Trophoblast cell (in vitro differentiated cells and primary cell): ENCODE measurements around the gene TMPRSS4.
A peak's percentile ranks its signal among the peaks of the same experiment; 100 is the strongest.

Experiments used
- DNase-seq, 2 donors: peaks; one replicate each; pipeline ENCODE4 v3.0.0-alpha.2; 2016
- H2AFZ ChIP-seq: 2 replicates; pipeline ENCODE4 v1.6.1; 2013; ENCODE audit warnings: low read length, moderate library complexity, mild to moderate bottlenecking; ENCODE audit not compliant: insufficient read depth, poor library complexity
- H2AK5ac ChIP-seq: 2 replicates; pipeline ENCODE4 v1.6.1; 2013; ENCODE audit warnings: mild to moderate bottlenecking, low read length
- H2BK120ac ChIP-seq: 2 replicates; pipeline ENCODE4 v1.6.1; 2013; ENCODE audit warnings: low read length, mild to moderate bottlenecking, moderate library complexity; ENCODE audit not compliant: insufficient read depth, poor library complexity
- H2BK12ac ChIP-seq: 2 replicates; pipeline ENCODE4 v1.6.1; 2013; ENCODE audit warnings: mild to moderate bottlenecking, low read length, moderate library complexity
- H2BK5ac ChIP-seq: 2 replicates; pipeline ENCODE4 v1.6.1; 2013; ENCODE audit warnings: low read length, low read depth, moderate library complexity, mild to moderate bottlenecking; ENCODE audit not compliant: poor library complexity
- H3K14ac ChIP-seq: 2 replicates; pipeline ENCODE4 v1.6.1; 2013; ENCODE audit warnings: mild to moderate bottlenecking, low read length
- H3K18ac ChIP-seq: 2 replicates; pipeline ENCODE4 v1.6.1; 2013; ENCODE audit warnings: mild to moderate bottlenecking, low read length
- H3K23ac ChIP-seq: 2 replicates; pipeline ENCODE4 v1.6.1; 2013; ENCODE audit warnings: low read length
- H3K27ac ChIP-seq: 2 replicates; pipeline ENCODE4 v1.5.1; 2013; ENCODE audit warnings: low read depth, mild to moderate bottlenecking, inconsistent platforms, low read length, moderate library complexity
- H3K27me3 ChIP-seq: 2 replicates; pipeline ENCODE4 v1.6.1; 2013; ENCODE audit warnings: inconsistent platforms, mild to moderate bottlenecking, low read length, moderate library complexity; ENCODE audit not compliant: insufficient read depth
- H3K36me3 ChIP-seq, 2 experiments: 1 replicate in 1 of 2; 2 replicates in 1 of 2; pipeline ENCODE4 v1.6.1; 2013; ENCODE audit warnings: low read length in 2 of 2, mild to moderate bottlenecking in 2 of 2, moderate library complexity in 1 of 2; ENCODE audit not compliant: insufficient read depth in 2 of 2, control insufficient read depth in 1 of 2
- H3K4ac ChIP-seq: 2 replicates; pipeline ENCODE4 v1.6.1; 2013; ENCODE audit warnings: low read depth, mild to moderate bottlenecking, low read length, moderate library complexity
- H3K4me1 ChIP-seq, 2 experiments: 1 replicate in 1 of 2; 2 replicates in 1 of 2; pipeline ENCODE4 v1.6.1; 2013; ENCODE audit warnings: low read length in 2 of 2, mild to moderate bottlenecking in 2 of 2, moderate library complexity in 1 of 2; ENCODE audit not compliant: insufficient read depth in 2 of 2, control insufficient read depth in 1 of 2
- H3K4me2 ChIP-seq: 2 replicates; pipeline ENCODE4 v1.6.1; 2013; ENCODE audit warnings: inconsistent platforms, mild to moderate bottlenecking, low read length, moderate library complexity
- H3K4me3 ChIP-seq: 2 replicates; pipeline ENCODE4 v1.5.1; 2013; ENCODE audit warnings: mild to moderate bottlenecking, low read depth, low read length, inconsistent platforms
- H3K79me1 ChIP-seq: one replicate; pipeline ENCODE4 v1.6.1; 2013; ENCODE audit warnings: low read length
- H3K79me2 ChIP-seq: 2 replicates; pipeline ENCODE4 v1.6.1; 2013; ENCODE audit warnings: low read length, mild to moderate bottlenecking; ENCODE audit not compliant: control insufficient read depth, insufficient read depth, poor library complexity
- H3K9ac ChIP-seq: 2 replicates; pipeline ENCODE4 v1.6.1; 2013; ENCODE audit warnings: mild to moderate bottlenecking, low read length
- H3K9me3 ChIP-seq: 2 replicates; pipeline ENCODE4 v1.6.1; 2013; ENCODE audit warnings: low read depth, mild to moderate bottlenecking, control low read depth, inconsistent platforms, low read length; ENCODE audit not compliant: insufficient read depth
- H4K12ac ChIP-seq: 2 replicates; pipeline ENCODE4 v1.6.1; 2013; ENCODE audit warnings: low read depth, mild to moderate bottlenecking, low read length, moderate library complexity
- H4K8ac ChIP-seq: 2 replicates; pipeline ENCODE4 v1.6.1; 2013; ENCODE audit warnings: low read depth, mild to moderate bottlenecking, low read length, moderate library complexity
- H4K91ac ChIP-seq: one replicate; pipeline ENCODE4 v1.6.1; 2013; ENCODE audit warnings: low read depth, mild to moderate bottlenecking, low read length, moderate library complexity
- WGBS: extraction: QIAGEN DNeasy Blood & Tissue Kit; methylation state at CpG from one replicate; pipeline ENCODE4 v1.1.7; 2013; ENCODE audit warnings: missing lambda C conversion rate; ENCODE audit not compliant: insufficient read length, insufficient coverage; ENCODE audit errors: extremely low coverage; 5-methylcytosine and 5-hydroxymethylcytosine counted together

Gene TMPRSS4

GRCh38 chr11:118169300-118170140 lies 92.6 kb downstream of the TMPRSS4 start:
- Histone ChIP-seq H3K27ac (no peak overlapping the region), H3K4me1 (no peaks in the 10 kb centered on the region), H2BK120ac (no peak overlapping the region), H3K79me2 (no peaks in the 10 kb centered on the region), H2AK5ac (no peak overlapping the region), H4K8ac (no peak overlapping the region), H3K23ac (no peak overlapping the region), H2BK12ac (no peak overlapping the region), H3K4ac (no peak overlapping the region), H4K12ac (no peak overlapping the region), H2AFZ (no peak overlapping the region), H2BK5ac (no peak overlapping the region), H3K4me3 (no peak overlapping the region), H3K79me1 (no peaks in the 10 kb centered on the region), H4K91ac (no peak overlapping the region), H3K9ac (no peak overlapping the region), H3K18ac (no peak overlapping the region), H3K4me2 (no peak overlapping the region), H3K9me3 (peaks cover 3% of the 10 kb centered on the region), H3K14ac (no peak overlapping the region), H3K27me3 (no peaks in the 10 kb centered on the region), H3K36me3 (no peaks in the 10 kb centered on the region)
- peak; percentile 11 to 54 for DNase-seq
- WGBS = no CpG with 5 or more reads among the region's 7 CpGs

GRCh38 chr11:118170231-118170630 lies 93.4 kb downstream of the TMPRSS4 start:
- Histone ChIP-seq H2BK5ac (no peak overlapping the region), H3K9me3 (peaks cover 3% of the 10 kb centered on the region), H3K79me2 (no peaks in the 10 kb centered on the region), H3K27ac (no peak overlapping the region), H4K8ac (no peak overlapping the region), H4K12ac (no peak overlapping the region), H3K36me3 (no peaks in the 10 kb centered on the region), H3K27me3 (no peaks in the 10 kb centered on the region), H3K79me1 (no peaks in the 10 kb centered on the region), H2BK120ac (no peak overlapping the region), H2AFZ (no peak overlapping the region), H3K18ac (no peak overlapping the region), H3K9ac (no peak overlapping the region), H2BK12ac (no peak overlapping the region), H3K4me3 (no peak overlapping the region), H3K4me2 (no peak overlapping the region), H4K91ac (no peak overlapping the region), H3K4me1 (peaks cover under 1 to 4% of the 10 kb centered on the region in 2 experiments), H3K14ac (no peak overlapping the region), H2AK5ac (no peak overlapping the region), H3K4ac (no peak overlapping the region), H3K23ac (no peak overlapping the region)
- DNase-seq = no peak
- WGBS = no CpG with 5 or more reads among the region's 9 CpGs

GRCh38 chr11:118170882-118171268 lies 94.0 kb downstream of the TMPRSS4 start:
- Histone ChIP-seq H2BK5ac (no peak overlapping the region), H3K23ac (no peak overlapping the region), H2AK5ac (no peak overlapping the region), H3K18ac (no peak overlapping the region), H2AFZ (no peak overlapping the region), H3K4me1 (peaks cover 5 to 6% of the 10 kb centered on the region in 2 experiments), H2BK12ac (no peak overlapping the region), H3K4me2 (no peak overlapping the region), H3K79me1 (no peaks in the 10 kb centered on the region), H3K9me3 (peaks cover 3% of the 10 kb centered on the region), H4K8ac (no peak overlapping the region), H4K12ac (no peak overlapping the region), H2BK120ac (no peak overlapping the region), H3K4me3 (no peak overlapping the region), H3K9ac (no peak overlapping the region), H3K27me3 (peaks cover 2% of the 10 kb centered on the region), H3K4ac (no peak overlapping the region), H3K14ac (no peak overlapping the region), H3K27ac (no peak overlapping the region), H4K91ac (no peak overlapping the region), H3K36me3 (no peaks in the 10 kb centered on the region), H3K79me2 (no peaks in the 10 kb centered on the region)
- DNase-seq = no peak
- no CpG with 5 or more reads among the region's 8 CpGs for WGBS
